Endothelial cell of umbilical vein (primary cell): ENCODE data around the gene MACROD2. TPM values are rescaled to one million over a fixed set of nuclear protein-coding genes. Genes with fewer than 3 reads are reported as not detected.

Source experiments
- BruUV-seq: library from RNA; stranded (reverse); fragments of 400-500 nt; replicated peaks from 2 replicates; lab custom pipeline; 2021; lab: Mats Ljungman, UMichigan
- CTCF ChIA-PET: fragments of 300-600, 350-600 bp; sonication (Branson Sonifier 250); formaldehyde crosslinking; loops from one replicate; lab custom pipeline; 2021; ENCODE audit warnings: antibody characterized with exemption, inconsistent platforms; lab: Charles Lee
- POLR2A ChIA-PET: fragments of 300-600, 350-600 bp; sonication (Branson Sonifier 250); formaldehyde crosslinking; loops from one replicate; lab custom pipeline; 2021; ENCODE audit warnings: antibody characterized with exemption, inconsistent platforms; lab: Charles Lee
- DNase-seq: peaks from one replicate; pipeline ENCODE4 v3.0.0-alpha.2; 2011; ENCODE audit warnings: low read depth, low spot score
- FAIRE-seq: peaks from 2 replicates; lab custom pipeline; 2011; peaks lifted over from hg19 to GRCh38; lab: Jason Lieb, UNC
- H2AFZ ChIP-seq: 2 replicates; pipeline ENCODE4 v1.6.0; 2012; ENCODE audit warnings: low read depth, low read length, control low read depth, inconsistent platforms
- H3K27ac ChIP-seq: 2 replicates; pipeline ENCODE4 v1.5.1; 2011; ENCODE audit warnings: low read depth, mild to moderate bottlenecking, control low read depth, low read length, moderate library complexity; ENCODE audit not compliant: insufficient read depth
- H3K27me3 ChIP-seq, 2 experiments: 2 replicates each; pipeline versions ENCODE4 v1.6.0 to v1.6.1; 2011; ENCODE audit warnings: low read length in 2 of 2, mixed read lengths in 1 of 2; ENCODE audit not compliant: control insufficient read depth in 2 of 2, insufficient read depth in 2 of 2
- H3K36me3 ChIP-seq, 2 experiments: 2 replicates in 1 of 2; 3 replicates in 1 of 2; pipeline ENCODE4 v1.5.1; 2011; ENCODE audit warnings: low read length in 2 of 2, mild to moderate bottlenecking in 1 of 2, moderate library complexity in 1 of 2; ENCODE audit not compliant: control insufficient read depth in 2 of 2, insufficient read depth in 2 of 2; ENCODE audit errors: extremely low read depth in 1 of 2
- H3K4me1 ChIP-seq: 3 replicates; pipeline ENCODE4 v1.5.1; 2011; ENCODE audit warnings: mild to moderate bottlenecking, low read length; ENCODE audit not compliant: control insufficient read depth, insufficient read depth; ENCODE audit errors: extremely low read depth
- H3K4me2 ChIP-seq: 2 replicates; pipeline ENCODE4 v1.6.1; 2011; ENCODE audit warnings: low read length, control low read depth, mixed read lengths; ENCODE audit not compliant: insufficient read depth
- H3K4me3 ChIP-seq, 3 experiments: fragments of 200-600 bp in 1 of 3; sonication (generic), shearing (Covaris generic) in 1 of 3; replicated peaks in 1 of 3; 2 replicates each; pipeline ENCODE4 v1.5.1; 2011 to 2016; ENCODE audit warnings: control low read depth in 3 of 3, low read length in 3 of 3, mild to moderate bottlenecking in 2 of 3, inconsistent platforms in 1 of 3, low read depth in 1 of 3, moderate library complexity in 1 of 3; ENCODE audit not compliant: insufficient read depth in 1 of 3
- H3K79me2 ChIP-seq: 2 replicates; pipeline ENCODE4 v1.6.0; 2012; ENCODE audit warnings: low read length, inconsistent platforms; ENCODE audit not compliant: control insufficient read depth, insufficient read depth
- H3K9ac ChIP-seq: replicated peaks from 2 replicates; pipeline ENCODE3; 2011; ENCODE audit warnings: low read length, control low read depth; ENCODE audit not compliant: insufficient read depth; ENCODE audit errors: extremely low read depth
- H3K9me1 ChIP-seq: replicated peaks from 3 replicates; pipeline ENCODE4 v1.6.0; 2011; ENCODE audit warnings: mild to moderate bottlenecking, low read length; ENCODE audit not compliant: control insufficient read depth, insufficient read depth; ENCODE audit errors: extremely low read depth
- H3K9me3 ChIP-seq: replicated peaks from 2 replicates; pipeline ENCODE4 v1.5.1; 2012; ENCODE audit warnings: low read length, inconsistent platforms; ENCODE audit not compliant: control insufficient read depth, insufficient read depth
- H4K20me1 ChIP-seq: replicated peaks from 2 replicates; pipeline ENCODE3; 2011; ENCODE audit warnings: mild to moderate bottlenecking, low read length; ENCODE audit not compliant: control insufficient read depth, insufficient read depth; ENCODE audit errors: extremely low read depth
- EZH2 ChIP-seq: IDR thresholded peaks from 2 replicates; pipeline ENCODE4 v1.6.1; 2012; ENCODE audit warnings: borderline replicate concordance, low read depth, mild to moderate bottlenecking, moderate library complexity, low read length, inconsistent platforms; ENCODE audit not compliant: severe bottlenecking
- FOS ChIP-seq: IDR thresholded peaks from 2 replicates; pipeline ENCODE4 v1.6.1; 2011; ENCODE audit warnings: mild to moderate bottlenecking, low read length, moderate library complexity, borderline replicate concordance; ENCODE audit not compliant: insufficient read depth
- GATA2 ChIP-seq: IDR thresholded peaks from 2 replicates; pipeline ENCODE4 v1.7.0; 2011; ENCODE audit warnings: low read depth, mild to moderate bottlenecking, moderate library complexity, mixed read lengths, low read length; ENCODE audit not compliant: insufficient read length, insufficient read depth
- JUN ChIP-seq: IDR thresholded peaks from 2 replicates; pipeline ENCODE4 v1.6.1; 2011; ENCODE audit warnings: borderline replicate concordance, low read depth; ENCODE audit not compliant: insufficient read length, insufficient read depth
- MYC ChIP-seq: IDR thresholded peaks from one replicate; pipeline ENCODE4 v1.6.1; 2011; ENCODE audit warnings: mild to moderate bottlenecking, low read depth, low read length
- POLR2A ChIP-seq: IDR thresholded peaks from 2 replicates; pipeline ENCODE4 v1.6.1; 2012; ENCODE audit warnings: low read depth, mild to moderate bottlenecking, control low read depth, low read length
- POLR2AphosphoS5 ChIP-seq: IDR thresholded peaks from 2 replicates; pipeline ENCODE4 v1.6.1; 2012; ENCODE audit warnings: low read depth, mild to moderate bottlenecking, control low read depth, low read length, moderate library complexity; ENCODE audit not compliant: insufficient read depth
- dilution Hi-C: fragments of 300-500 bp; cut with MboI; formaldehyde crosslinking; loops from one replicate; pipeline ENCODE4 v1.15.0; 2019; ENCODE audit warnings: low sequenced_read_pairs; ENCODE audit not compliant: extremely low pct_ligation_motif_present
- intact Hi-C: fragments of 100-400 bp; cut with micrococcal nuclease; formaldehyde crosslinking; loops from one replicate; pipeline ENCODE4 v1.10.0; 2022
- polyA plus RNA-seq, 4 experiments: library from polyadenylated mRNA; depleted of rRNA in 3 of 4; stranded (reverse) in 3 of 4; unstranded in 1 of 4; fragments of >200 nt; gene quantifications; 2 replicates each; pipeline versions ENCODE4 v1.2.1 to v1.2.3, GENCODE V29; 2011 to 2012; ENCODE audit warnings: missing spikeins in 1 of 4
- total RNA-seq: library from RNA; stranded (reverse); gene quantifications from 2 replicates; pipeline ENCODE4 v1.2.3, GENCODE V29; 2021
- TF ChIP-seq, protein P1 (sequence below), 2 donors: IDR thresholded peaks; 1 replicate in 1 of 2; 2 replicates in 1 of 2; pipeline ENCODE4 v1.5.1; 2011; ENCODE audit warnings: low read length in 2 of 2, mild to moderate bottlenecking in 2 of 2, moderate library complexity in 2 of 2, control low read depth in 1 of 2, inconsistent platforms in 1 of 2, low read depth in 1 of 2; ENCODE audit not compliant: insufficient read depth in 1 of 2; ENCODE audit errors: extremely low read depth in 1 of 2
- TF ChIP-seq, protein P2 (sequence below): IDR thresholded peaks from 2 replicates; pipeline ENCODE4 v1.6.1; 2011; ENCODE audit not compliant: insufficient read depth, insufficient read length

Gene MACROD2
- total and polyA plus RNA-seq, 2 donors (not counting 3 experiments of a cell fraction or from before 2014, with no cell fraction given) = 0.11 to 0.73 TPM

DNA sequence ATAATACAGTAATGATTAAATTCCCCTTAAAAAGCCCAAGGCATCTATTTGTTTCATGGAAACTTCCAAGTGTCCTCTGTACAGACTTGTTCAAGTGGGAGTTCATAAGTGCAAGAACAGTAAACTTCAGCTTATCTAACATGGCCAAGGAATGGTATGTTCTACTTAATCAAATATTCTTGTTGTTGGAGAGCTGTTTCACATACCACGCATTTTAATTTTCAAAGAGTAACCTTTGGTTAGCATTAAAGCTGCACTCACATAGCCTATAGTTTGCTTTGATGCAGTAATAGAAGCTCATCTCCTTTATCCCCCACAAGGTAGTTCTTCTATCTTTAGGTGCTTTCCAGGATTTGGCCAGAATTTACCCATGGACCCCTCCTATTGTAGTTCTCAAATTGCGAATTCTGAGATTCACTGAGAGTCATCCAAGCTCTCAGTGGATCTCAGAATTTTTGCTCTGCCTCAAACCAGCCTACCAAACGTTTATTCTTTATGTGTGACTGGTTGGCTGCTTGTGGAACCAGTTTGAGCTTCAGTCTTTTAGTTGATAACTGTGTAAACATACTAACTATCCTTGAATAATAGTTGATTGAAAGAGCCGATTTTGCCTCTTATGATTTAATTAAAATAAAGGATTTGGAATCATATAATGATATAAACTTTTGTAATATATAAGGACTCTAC, 1010.1 kb downstream of the MACROD2 start:
- POLR2A ChIA-PET = no interaction called here
- Histone ChIP-seq H2AFZ (no peak overlapping the region), H3K9me1 (no peaks in the 10 kb centered on the region), H3K4me2 (no peak overlapping the region), H3K79me2 (no peaks in the 10 kb centered on the region), H3K4me3 (no peak overlapping the region), H3K36me3 (no peaks in the 10 kb centered on the region), H3K4me1 (no peaks in the 10 kb centered on the region), H3K27me3 (peaks cover 0 to 3% of the 10 kb centered on the region in 2 experiments), H4K20me1 (no peaks in the 10 kb centered on the region), H3K9me3 (no peaks in the 10 kb centered on the region), H3K9ac (no peak overlapping the region), H3K27ac (no peak overlapping the region)
- TF ChIP-seq, protein P1, sequence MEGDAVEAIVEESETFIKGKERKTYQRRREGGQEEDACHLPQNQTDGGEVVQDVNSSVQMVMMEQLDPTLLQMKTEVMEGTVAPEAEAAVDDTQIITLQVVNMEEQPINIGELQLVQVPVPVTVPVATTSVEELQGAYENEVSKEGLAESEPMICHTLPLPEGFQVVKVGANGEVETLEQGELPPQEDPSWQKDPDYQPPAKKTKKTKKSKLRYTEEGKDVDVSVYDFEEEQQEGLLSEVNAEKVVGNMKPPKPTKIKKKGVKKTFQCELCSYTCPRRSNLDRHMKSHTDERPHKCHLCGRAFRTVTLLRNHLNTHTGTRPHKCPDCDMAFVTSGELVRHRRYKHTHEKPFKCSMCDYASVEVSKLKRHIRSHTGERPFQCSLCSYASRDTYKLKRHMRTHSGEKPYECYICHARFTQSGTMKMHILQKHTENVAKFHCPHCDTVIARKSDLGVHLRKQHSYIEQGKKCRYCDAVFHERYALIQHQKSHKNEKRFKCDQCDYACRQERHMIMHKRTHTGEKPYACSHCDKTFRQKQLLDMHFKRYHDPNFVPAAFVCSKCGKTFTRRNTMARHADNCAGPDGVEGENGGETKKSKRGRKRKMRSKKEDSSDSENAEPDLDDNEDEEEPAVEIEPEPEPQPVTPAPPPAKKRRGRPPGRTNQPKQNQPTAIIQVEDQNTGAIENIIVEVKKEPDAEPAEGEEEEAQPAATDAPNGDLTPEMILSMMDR (IDR thresholded peaks at IDR 0.05; ENCODE audit: extremely low read depth in 1 of 2, insufficient read depth in 1 of 2, low read depth in 1 of 2, low read length in 2 of 2) = no peak
- TF ChIP-seq JUN (no peak), MYC (no peak), EZH2 (no peak), POLR2A (no peak), FOS (no peak), POLR2AphosphoS5 (no peak), GATA2 (no peak)
- TF ChIP-seq, protein P2, sequence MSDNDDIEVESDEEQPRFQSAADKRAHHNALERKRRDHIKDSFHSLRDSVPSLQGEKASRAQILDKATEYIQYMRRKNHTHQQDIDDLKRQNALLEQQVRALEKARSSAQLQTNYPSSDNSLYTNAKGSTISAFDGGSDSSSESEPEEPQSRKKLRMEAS = no peak
- CTCF ChIA-PET = interaction anchor here (1.3 kb wide), 1 partner anchor 224 kb away, joined by 3 read pairs; no protein-coding TSS in a partner anchor
- intact Hi-C loops = no loop called here
- BruUV-seq = no TSS peak
- dilution Hi-C loops = no loop called here
- no peak for FAIRE-seq
- DNase-seq = no peak
